ENCODE measurements around the gene ONECUT1.

GRCh38 chr15:52822475-52822874, 32.3 kb upstream of the ONECUT1 start:
- TF ChIP-seq ZNF8 (CRISPR knock-in tag; IDR thresholded peaks at IDR 0.05): no peak
- TF ChIP-seq ZC3H10 (CRISPR knock-in tag; IDR thresholded peaks at IDR 0.05): no peak
- TF ChIP-seq, protein P1, sequence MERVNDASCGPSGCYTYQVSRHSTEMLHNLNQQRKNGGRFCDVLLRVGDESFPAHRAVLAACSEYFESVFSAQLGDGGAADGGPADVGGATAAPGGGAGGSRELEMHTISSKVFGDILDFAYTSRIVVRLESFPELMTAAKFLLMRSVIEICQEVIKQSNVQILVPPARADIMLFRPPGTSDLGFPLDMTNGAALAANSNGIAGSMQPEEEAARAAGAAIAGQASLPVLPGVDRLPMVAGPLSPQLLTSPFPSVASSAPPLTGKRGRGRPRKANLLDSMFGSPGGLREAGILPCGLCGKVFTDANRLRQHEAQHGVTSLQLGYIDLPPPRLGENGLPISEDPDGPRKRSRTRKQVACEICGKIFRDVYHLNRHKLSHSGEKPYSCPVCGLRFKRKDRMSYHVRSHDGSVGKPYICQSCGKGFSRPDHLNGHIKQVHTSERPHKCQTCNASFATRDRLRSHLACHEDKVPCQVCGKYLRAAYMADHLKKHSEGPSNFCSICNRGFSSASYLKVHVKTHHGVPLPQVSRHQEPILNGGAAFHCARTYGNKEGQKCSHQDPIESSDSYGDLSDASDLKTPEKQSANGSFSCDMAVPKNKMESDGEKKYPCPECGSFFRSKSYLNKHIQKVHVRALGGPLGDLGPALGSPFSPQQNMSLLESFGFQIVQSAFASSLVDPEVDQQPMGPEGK (CRISPR knock-in tag; IDR thresholded peaks at IDR 0.05; ENCODE audit: borderline replicate concordance): no peak
- no peak for TF ChIP-seq RARB (CRISPR knock-in tag; IDR thresholded peaks at IDR 0.05)
- no peak for TF ChIP-seq GLIS3 (CRISPR knock-in tag; IDR thresholded peaks at IDR 0.05)
- no peak for TF ChIP-seq ZNF70 (CRISPR knock-in tag; IDR thresholded peaks at IDR 0.05)
- no peak for TF ChIP-seq ZFP3 (CRISPR knock-in tag; IDR thresholded peaks at IDR 0.05)
- no peak for TF ChIP-seq ARNTL (CRISPR knock-in tag; IDR thresholded peaks at IDR 0.05; ENCODE audit: borderline replicate concordance, low read depth)
- TF ChIP-seq, protein P2, sequence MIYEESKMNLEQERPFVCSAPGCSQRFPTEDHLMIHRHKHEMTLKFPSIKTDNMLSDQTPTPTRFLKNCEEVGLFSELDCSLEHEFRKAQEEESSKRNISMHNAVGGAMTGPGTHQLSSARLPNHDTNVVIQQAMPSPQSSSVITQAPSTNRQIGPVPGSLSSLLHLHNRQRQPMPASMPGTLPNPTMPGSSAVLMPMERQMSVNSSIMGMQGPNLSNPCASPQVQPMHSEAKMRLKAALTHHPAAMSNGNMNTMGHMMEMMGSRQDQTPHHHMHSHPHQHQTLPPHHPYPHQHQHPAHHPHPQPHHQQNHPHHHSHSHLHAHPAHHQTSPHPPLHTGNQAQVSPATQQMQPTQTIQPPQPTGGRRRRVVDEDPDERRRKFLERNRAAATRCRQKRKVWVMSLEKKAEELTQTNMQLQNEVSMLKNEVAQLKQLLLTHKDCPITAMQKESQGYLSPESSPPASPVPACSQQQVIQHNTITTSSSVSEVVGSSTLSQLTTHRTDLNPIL (CRISPR knock-in tag; IDR thresholded peaks at IDR 0.05; ENCODE audit: low read depth): no peak
- TF ChIP-seq BACH2 (CRISPR knock-in tag; IDR thresholded peaks at IDR 0.05; ENCODE audit: borderline replicate concordance): no peak

Data from SK-N-SH treated with all-trans-retinoic acid at 6 μM for 48 hours (cell line).